Measurements from ENCODE around the gene ZNF202.

ZNF202 gene

GRCh38 chr11:123678246-123678645 lies 63.2 kb downstream of the ZNF202 start:
- TF ChIP-seq POLR2AphosphoS5 (IDR thresholded peaks at IDR 0.05; ENCODE audit: low read depth, low read length) (no peak), TAF1 (IDR thresholded peaks at IDR 0.05; ENCODE audit: borderline replicate concordance, low read depth, low read length) (no peak), POLR2A (IDR thresholded peaks at IDR 0.05; ENCODE audit: low read depth, low read length) (no peak)
- no peak for DNase-seq (ENCODE audit: insufficient read length)
- no peak for FAIRE-seq

GRCh38 chr11:123677510-123677909 lies 64.0 kb downstream of the ZNF202 start:
- DNase-seq (ENCODE audit: insufficient read length) (no peak), FAIRE-seq (no peak)
- TF ChIP-seq POLR2AphosphoS5 (IDR thresholded peaks at IDR 0.05; ENCODE audit: low read depth, low read length) (no peak), TAF1 (IDR thresholded peaks at IDR 0.05; ENCODE audit: borderline replicate concordance, low read depth, low read length) (no peak), POLR2A (IDR thresholded peaks at IDR 0.05; ENCODE audit: low read depth, low read length) (no peak)

GRCh38 chr11:123674297-123674696 lies 67.2 kb downstream of the ZNF202 start:
- TF ChIP-seq TAF1 (IDR thresholded peaks at IDR 0.05; ENCODE audit: borderline replicate concordance, low read depth, low read length) (no peak), POLR2AphosphoS5 (IDR thresholded peaks at IDR 0.05; ENCODE audit: low read depth, low read length) (no peak), POLR2A (IDR thresholded peaks at IDR 0.05; ENCODE audit: low read depth, low read length) (no peak)
- FAIRE-seq (no peak), DNase-seq (ENCODE audit: insufficient read length) (no peak)

All from GM12892 (cell line).